ENCODE results near the gene C22orf31.

- TF ChIP-seq, protein P1, sequence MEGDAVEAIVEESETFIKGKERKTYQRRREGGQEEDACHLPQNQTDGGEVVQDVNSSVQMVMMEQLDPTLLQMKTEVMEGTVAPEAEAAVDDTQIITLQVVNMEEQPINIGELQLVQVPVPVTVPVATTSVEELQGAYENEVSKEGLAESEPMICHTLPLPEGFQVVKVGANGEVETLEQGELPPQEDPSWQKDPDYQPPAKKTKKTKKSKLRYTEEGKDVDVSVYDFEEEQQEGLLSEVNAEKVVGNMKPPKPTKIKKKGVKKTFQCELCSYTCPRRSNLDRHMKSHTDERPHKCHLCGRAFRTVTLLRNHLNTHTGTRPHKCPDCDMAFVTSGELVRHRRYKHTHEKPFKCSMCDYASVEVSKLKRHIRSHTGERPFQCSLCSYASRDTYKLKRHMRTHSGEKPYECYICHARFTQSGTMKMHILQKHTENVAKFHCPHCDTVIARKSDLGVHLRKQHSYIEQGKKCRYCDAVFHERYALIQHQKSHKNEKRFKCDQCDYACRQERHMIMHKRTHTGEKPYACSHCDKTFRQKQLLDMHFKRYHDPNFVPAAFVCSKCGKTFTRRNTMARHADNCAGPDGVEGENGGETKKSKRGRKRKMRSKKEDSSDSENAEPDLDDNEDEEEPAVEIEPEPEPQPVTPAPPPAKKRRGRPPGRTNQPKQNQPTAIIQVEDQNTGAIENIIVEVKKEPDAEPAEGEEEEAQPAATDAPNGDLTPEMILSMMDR (conservative IDR thresholded peaks at IDR 0.05; ENCODE audit: low read depth in 2 of 2) = no peak
- TF ChIP-seq EZH2 (IDR thresholded peaks at IDR 0.05; ENCODE audit: low read depth, unreplicated experiment) (no peak), REST (IDR thresholded peaks at IDR 0.05; ENCODE audit: unreplicated experiment) (no peak), POLR2AphosphoS5 (IDR thresholded peaks at IDR 0.05; ENCODE audit: low read depth) (no peak), JUNB (IDR thresholded peaks at IDR 0.05; ENCODE audit: unreplicated experiment) (no peak), ZNF331 (CRISPR knock-in tag; IDR thresholded peaks at IDR 0.05; ENCODE audit: low read depth) (no peak), EZH2phosphoT487 (IDR thresholded peaks at IDR 0.05; ENCODE audit: unreplicated experiment) (no peak), NANOG (IDR thresholded peaks at IDR 0.05; ENCODE audit: borderline replicate concordance) (no peak), CREB1 (CRISPR knock-in tag; IDR thresholded peaks at IDR 0.05; ENCODE audit: low read depth) (no peak), STAT1 (IDR thresholded peaks at IDR 0.05; ENCODE audit: unreplicated experiment) (no peak)
Observed at GRCh38 chr22:29043906-29044575, 17.6 kb downstream of the C22orf31 start.
